HUES48 (cell line): ENCODE measurements around the gene CCDC88A.
"Not testable (repeated sequence)": the region's sequence is repeated elsewhere in the genome, so short reads cannot be mapped to it uniquely, and the experiment has no call there.

Experiments
- H3K27ac ChIP-seq: one replicate; pipeline ENCODE4 v1.7.0; 2013; ENCODE audit warnings: low read depth, low read length, inconsistent platforms
- H3K27me3 ChIP-seq: 2 replicates; pipeline ENCODE4 v1.6.1; 2013; ENCODE audit warnings: mild to moderate bottlenecking, low read length; ENCODE audit not compliant: control insufficient read depth, insufficient read depth
- H3K36me3 ChIP-seq: 2 replicates; pipeline ENCODE4 v1.6.1; 2013; ENCODE audit warnings: low read length; ENCODE audit not compliant: control insufficient read depth, insufficient read depth
- H3K4me1 ChIP-seq: 2 replicates; pipeline ENCODE4 v1.6.1; 2013; ENCODE audit warnings: mild to moderate bottlenecking, low read length; ENCODE audit not compliant: control insufficient read depth, insufficient read depth
- H3K4me3 ChIP-seq: 2 replicates; pipeline ENCODE4 v1.5.1; 2013; ENCODE audit warnings: mild to moderate bottlenecking, low read depth, low read length
- H3K9ac ChIP-seq: 2 replicates; pipeline ENCODE4 v1.6.1; 2013; ENCODE audit warnings: mild to moderate bottlenecking, low read depth, low read length, moderate library complexity
- H3K9me3 ChIP-seq: 2 replicates; pipeline ENCODE4 v1.6.1; 2013; ENCODE audit warnings: low read length; ENCODE audit not compliant: control insufficient read depth, insufficient read depth

Gene CCDC88A

DNA sequence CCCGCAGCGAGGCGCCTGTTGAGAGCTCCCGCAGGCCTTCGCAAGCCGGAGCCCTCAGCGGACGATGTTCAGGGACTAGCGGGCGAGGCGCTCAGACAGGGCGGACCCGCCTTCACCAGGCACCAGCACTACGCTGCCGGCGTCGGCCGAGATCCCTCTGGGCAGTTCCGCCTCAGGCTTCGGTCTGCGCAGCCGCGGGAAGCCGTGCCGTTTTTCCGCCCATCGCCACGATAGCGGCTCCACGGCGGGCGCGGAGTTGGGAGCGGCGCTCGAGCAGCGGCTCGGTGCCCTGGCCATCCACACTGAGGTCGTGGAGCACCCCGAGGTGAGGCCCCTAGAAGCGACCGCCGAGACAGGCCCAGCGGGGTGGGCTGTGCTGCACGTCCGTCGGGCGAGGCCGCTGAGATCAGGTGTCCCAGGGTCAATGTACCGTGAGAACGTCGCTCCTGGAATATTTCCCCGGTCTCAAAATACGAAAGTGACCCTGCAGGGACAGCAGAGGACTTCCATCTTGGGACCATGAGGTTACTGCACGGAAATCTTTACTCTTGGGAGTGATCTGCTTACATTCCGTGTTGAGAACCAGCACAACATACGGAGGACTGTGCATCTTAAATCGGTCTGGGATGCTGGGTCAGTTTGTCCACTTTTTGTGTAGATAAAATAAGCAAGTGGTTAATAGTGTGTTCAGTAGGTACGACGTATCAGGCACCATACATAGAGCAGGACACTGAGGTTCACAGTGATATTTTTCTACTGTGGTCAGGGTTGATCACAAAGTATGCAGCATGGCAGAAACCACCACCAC lies 137.3 kb downstream of the CCDC88A start:
- Histone ChIP-seq H3K4me1 (peaks cover 46% of the 10 kb centered on the region), H3K36me3 (no peaks in the 10 kb centered on the region; the same call in 1 of the 2 replicates), H3K9me3 (no peaks in the 10 kb centered on the region), H3K27ac (peak overlapping the region; percentile 80), H3K4me3 (peak overlapping the region; percentile 70), H3K9ac (peak overlapping the region; percentile 77), H3K27me3 (no peaks in the 10 kb centered on the region)

DNA sequence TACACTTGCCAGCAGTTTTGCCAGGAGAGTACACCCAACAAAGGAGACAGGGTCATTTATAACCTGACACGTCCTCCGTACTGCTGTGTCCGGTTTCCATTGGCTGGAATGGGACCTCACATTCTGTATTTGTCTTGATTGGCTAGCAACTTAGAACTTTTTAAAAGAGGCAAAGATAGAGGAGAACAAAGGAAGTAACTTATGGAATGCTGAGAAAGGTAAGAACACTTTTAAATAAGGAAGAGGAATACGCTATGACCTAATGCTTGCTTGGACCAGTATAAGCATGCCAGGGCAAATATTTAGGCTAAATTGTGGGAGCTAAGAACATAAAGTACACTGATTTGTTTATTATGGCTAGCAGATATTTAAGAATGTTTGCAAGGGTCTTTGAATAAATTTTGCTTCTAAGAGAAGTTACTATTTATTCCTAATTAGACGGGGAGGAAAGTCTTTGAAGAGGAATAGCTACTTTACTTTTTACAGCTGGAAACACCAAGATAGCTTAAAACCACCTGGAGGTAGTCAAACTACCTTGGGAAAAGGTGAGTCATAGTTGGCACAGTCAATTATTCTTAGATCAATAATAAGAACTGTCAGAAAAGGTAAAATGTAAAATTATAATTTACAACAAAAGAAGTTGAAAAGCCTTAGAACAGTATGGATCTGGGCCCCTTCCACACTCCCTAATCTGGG lies 138.7 kb downstream of the CCDC88A start:
- Histone ChIP-seq H3K27ac (peak overlapping the region; percentile 94), H3K9ac (peak overlapping the region; percentile 77; the same call in 1 of the 2 replicates), H3K4me1 (peaks cover 42% of the 10 kb centered on the region)
- not testable (repeated sequence) for H3K27me3 ChIP-seq, H3K9me3 ChIP-seq, H3K36me3 ChIP-seq, H3K4me3 ChIP-seq

DNA sequence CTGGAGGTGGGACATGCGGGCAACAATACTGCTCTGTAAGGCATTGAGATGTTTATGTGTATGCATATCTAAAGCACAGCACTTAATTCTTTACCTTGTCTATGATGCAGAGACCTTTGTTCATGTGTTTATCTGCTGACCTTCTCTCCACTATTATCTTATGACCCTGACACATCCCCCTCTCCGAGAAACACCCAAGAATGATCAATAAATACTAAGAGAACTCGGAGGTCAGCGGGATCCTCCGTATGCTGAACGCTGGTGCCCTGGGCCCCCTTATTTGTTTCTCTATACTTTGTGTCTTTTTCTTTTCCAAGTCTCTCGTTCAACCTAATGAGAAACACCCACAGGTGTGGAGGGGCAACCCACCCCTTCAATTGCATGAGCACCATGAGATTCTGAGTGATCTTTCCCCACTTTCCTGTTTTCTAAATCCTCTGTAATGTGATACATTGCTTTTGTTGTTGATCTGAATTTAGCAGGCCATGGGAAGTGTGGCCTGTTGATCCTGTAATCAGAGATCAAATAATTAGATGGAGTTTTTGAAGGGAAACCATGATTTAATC lies 139.7 kb downstream of the CCDC88A start:
- H3K36me3 ChIP-seq, H3K27me3 ChIP-seq, H3K9me3 ChIP-seq: not testable (repeated sequence)
- Histone ChIP-seq H3K4me1 (peaks cover 42% of the 10 kb centered on the region), H3K4me3 (peak overlapping the region; percentile 52), H3K9ac (peak overlapping the region; percentile 77), H3K27ac (peak overlapping the region; percentile 94)

DNA sequence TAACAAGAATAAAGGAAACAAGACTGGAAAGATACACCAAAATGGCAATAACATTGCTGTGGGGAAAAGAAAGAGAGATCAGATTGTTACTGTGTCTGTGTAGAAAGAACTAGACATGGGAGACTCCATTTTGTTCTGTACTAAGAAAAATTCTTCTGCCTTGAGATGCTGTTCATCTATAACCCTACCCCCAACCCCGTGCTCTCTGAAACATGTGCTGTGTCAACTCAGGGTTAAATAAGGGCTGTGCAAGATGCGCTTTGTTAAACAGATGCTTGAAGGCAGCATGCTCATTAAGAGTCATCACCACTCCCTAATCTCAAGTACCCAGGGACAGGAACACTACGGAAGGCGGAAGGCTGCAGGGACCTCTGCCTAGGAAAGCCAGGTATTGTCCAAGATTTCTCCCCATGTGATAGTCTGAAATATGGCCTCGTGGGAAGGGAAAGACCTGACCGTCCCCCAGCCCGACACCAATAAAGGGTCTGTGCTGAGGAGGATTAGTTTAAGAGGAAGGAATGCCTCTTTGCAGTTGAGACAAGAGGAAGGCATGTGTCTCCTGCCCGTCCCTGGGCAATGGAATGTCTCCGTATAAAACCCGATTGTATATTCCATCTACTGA lies 140.3 kb downstream of the CCDC88A start:
- Histone ChIP-seq H3K9ac (peak overlapping the region; percentile 81), H3K4me3 (peak overlapping the region; percentile 47), H3K27ac (peak overlapping the region; percentile 94), H3K4me1 (peaks cover 42% of the 10 kb centered on the region)
- not testable (repeated sequence) for H3K9me3 ChIP-seq, H3K27me3 ChIP-seq, H3K36me3 ChIP-seq

DNA sequence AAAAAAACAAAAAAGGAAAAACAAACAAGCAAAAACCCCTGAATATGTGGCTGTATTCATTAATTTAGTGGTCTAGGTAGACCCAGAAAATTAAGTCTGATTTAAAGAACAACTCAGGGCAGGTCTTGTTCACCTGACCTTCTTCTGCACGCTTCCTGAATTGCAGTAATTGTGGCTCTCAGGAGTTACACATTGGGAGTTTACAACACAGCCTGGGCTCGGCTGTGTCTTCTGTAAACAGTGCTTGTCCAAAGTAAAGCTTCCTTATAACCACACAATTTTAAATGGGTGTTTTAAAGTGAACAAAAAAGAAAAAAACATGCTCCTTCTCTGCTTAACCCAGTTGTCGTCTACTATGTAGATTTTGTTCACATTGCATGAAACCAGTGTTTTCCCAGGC lies 142.3 kb downstream of the CCDC88A start:
- Histone ChIP-seq H3K4me3 (no peak overlapping the region), H3K27ac (no peak overlapping the region), H3K9me3 (no peaks in the 10 kb centered on the region), H3K36me3 (no peaks in the 10 kb centered on the region), H3K9ac (no peak overlapping the region), H3K27me3 (no peaks in the 10 kb centered on the region), H3K4me1 (peaks cover 35% of the 10 kb centered on the region)

DNA sequence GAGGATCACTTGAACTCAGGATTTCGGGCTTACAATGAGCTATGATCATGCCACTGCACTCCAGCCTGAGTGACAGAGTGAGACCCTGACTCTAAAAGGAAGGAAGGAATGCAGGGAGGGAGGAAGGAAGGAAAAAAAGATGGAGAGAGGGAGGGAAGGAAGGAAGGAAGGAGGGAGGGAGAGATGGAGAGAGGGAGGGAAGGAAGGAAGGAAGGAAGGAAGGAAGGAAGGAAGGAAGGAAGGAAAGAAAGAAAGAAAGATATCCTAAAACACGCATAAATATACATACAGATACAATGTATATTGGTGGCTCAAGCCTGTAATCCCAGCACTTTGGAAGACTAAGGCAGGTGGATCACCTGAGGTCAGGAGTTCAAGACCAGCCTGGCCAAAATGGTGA lies 145.3 kb downstream of the CCDC88A start:
- not testable (repeated sequence) for H3K27ac ChIP-seq, H3K9me3 ChIP-seq, H3K9ac ChIP-seq, H3K36me3 ChIP-seq, H3K27me3 ChIP-seq, H3K4me3 ChIP-seq
- peaks cover 21% of the 10 kb centered on the region for H3K4me1 ChIP-seq

DNA sequence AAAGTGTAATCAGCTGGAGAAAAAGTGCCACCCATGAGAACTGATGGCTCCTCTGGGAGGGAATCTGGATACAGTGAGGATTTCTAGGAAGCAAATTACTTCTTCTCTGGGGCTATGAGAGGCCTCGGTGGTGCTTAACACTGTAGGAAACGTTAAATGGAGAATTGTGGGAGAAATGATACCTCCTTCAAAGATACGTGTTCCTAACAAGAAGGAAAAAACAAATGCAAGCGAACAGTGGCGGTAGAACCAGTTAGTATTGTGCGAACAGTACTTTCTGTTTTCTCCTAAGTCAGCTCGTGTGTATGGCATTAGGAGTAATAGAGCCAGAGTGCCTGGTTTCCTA lies 150.0 kb downstream of the CCDC88A start:
- Histone ChIP-seq H3K27me3 (no peaks in the 10 kb centered on the region), H3K4me1 (peaks cover 6% of the 10 kb centered on the region), H3K9me3 (no peaks in the 10 kb centered on the region), H3K27ac (peak overlapping the region; percentile 58), H3K4me3 (peak overlapping the region; percentile 99), H3K36me3 (peaks cover 24% of the 10 kb centered on the region), H3K9ac (peak overlapping the region; percentile 93)

DNA sequence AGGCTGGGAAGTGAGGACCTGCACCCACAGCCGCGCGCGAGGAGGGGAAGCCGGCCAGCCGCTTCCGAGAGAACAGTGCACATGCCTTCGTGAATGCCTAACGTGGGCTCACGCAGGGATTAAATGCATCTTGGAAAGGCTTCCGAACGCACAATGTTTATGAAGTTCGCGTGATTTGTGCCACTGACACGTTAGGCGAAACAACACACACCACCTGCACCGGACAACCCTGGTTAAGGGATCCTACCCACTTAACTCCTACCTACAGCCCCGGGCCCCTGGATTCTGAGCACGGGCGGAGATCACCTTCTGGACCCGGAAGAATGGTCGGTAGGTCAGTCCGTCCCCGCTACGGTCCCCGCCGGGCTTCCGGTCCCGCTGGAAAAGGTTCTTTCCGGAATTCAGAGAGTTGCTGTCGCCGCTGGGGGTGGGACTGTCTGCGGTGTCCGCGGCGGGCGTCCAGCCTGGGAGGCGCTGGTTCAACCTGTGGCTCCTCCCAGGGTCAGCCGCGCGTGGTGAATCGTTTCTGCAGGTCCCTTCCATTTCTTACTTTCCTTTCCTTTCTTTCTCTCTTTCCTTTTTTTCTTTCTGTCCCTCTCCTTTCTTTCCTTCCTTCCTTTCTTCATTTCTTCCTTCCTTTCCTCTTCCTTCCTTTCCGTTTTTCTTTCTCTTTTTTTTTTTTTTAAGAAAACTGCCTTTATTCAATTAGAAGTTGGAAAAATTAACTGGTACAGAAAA lies 150.6 kb downstream of the CCDC88A start, which contains the start of gene MTIF2:
TSS of gene MTIF2 (minus strand) at position 325 of the 738 bp plus-strand sequence. CDS start 5,373 bp downstream, outside the sequence.
- H3K9me3 ChIP-seq = no peaks in the 10 kb centered on the region
- peaks cover 6% of the 10 kb centered on the region for H3K4me1 ChIP-seq
- peak within 1 kb of the TSS; percentile 90 for H3K27ac ChIP-seq
- no peaks in the 10 kb centered on the region for H3K27me3 ChIP-seq
- H3K36me3 ChIP-seq = peaks cover 30% of the 10 kb centered on the region
- peak within 1 kb of the TSS; percentile 99 for H3K4me3 ChIP-seq
- H3K9ac ChIP-seq = peak within 1 kb of the TSS; percentile 93

DNA sequence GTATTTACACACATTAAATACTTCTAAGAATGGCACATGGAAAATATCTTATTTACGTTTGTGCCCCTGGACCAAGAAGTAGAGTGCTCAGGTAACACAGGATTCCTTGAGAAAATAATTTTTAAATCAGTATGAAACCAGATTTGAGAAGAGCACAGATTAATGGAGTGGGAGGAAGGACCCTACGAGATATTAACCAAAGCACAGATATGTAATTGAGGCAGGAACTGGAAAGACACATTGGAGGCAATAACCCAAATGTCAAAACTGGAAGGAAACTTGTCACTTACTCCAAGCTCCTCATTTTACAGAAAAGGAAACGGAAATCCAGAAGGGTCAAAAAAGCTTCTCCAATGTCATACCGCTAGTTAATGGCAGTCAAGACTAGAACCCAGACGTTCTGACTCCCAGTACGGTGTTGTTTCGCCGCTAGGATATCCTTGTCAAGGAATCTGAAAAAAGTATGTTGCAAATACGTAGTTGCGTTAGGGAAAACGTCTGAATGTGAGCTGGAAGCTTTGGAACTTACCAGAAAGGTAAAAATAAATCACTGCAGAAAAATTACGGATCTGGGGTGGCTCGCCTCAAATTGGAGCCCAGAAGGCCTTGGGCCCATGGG lies 151.3 kb downstream of the CCDC88A start:
- Histone ChIP-seq H3K27ac (peak overlapping the region; percentile 90), H3K4me1 (peaks cover 6% of the 10 kb centered on the region), H3K4me3 (peak overlapping the region; percentile 99), H3K9me3 (no peaks in the 10 kb centered on the region), H3K27me3 (no peaks in the 10 kb centered on the region), H3K9ac (peak overlapping the region; percentile 93), H3K36me3 (peaks cover 36% of the 10 kb centered on the region)

DNA sequence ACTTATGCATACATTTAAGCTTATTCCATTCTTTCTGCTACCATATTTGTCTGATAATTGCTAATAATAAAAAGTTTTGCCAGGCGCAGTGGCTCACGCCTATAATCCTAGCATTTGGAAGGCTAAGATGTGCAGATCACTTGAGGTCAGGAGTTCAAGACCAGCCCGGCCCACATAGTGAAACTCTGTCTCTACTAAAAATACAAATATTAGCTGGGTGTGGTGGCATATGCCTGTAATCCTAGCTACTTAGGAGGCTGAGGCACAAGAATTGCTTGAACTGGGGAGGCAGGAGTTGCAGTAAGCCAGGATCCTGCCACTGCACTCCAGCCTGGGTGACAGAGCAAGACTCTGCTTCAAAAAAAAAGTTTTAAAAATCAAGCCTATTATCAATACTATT lies 160.1 kb downstream of the CCDC88A start:
- not testable (repeated sequence) for H3K9ac ChIP-seq

More for the DNA sequence above, 160.1 kb downstream of the CCDC88A start:
- H3K27me3 ChIP-seq, H3K4me3 ChIP-seq, H3K9me3 ChIP-seq, H3K4me1 ChIP-seq, H3K27ac ChIP-seq: not testable (repeated sequence)
- peaks cover 69% of the 10 kb centered on the region for H3K36me3 ChIP-seq
